Measurements from ENCODE around the gene CX3CL1.

CX3CL1 gene

GRCh38 chr16:57357330-57358085 is 14.8 kb upstream of the CX3CL1 start:
- Histone ChIP-seq H3K36me3 (ENCODE audit: control insufficient read depth, insufficient read depth, low read length) (no peaks in the 10 kb centered on the region), H3K4me1 (ENCODE audit: control insufficient read depth, insufficient read depth, low read length, poor library complexity, severe bottlenecking) (no peaks in the 10 kb centered on the region), H3K27ac (ENCODE audit: low read depth, low read length, severe bottlenecking) (no peak overlapping the region), H3K4me3 (ENCODE audit: extremely low read depth, insufficient read depth, low read length, poor library complexity, severe bottlenecking) (no peak overlapping the region), H3K9me3 (ENCODE audit: control insufficient read depth, low read length) (no peaks in the 10 kb centered on the region)
- WGBS, 2 experiments (ENCODE audit: insufficient coverage in 2 of 2): 92 to 95% methylated on average over 7 to 9 of the region's 9 CpGs

GRCh38 chr16:57358086-57358420 is 14.2 kb upstream of the CX3CL1 start:
- Histone ChIP-seq H3K4me3 (ENCODE audit: extremely low read depth, insufficient read depth, low read length, poor library complexity, severe bottlenecking) (no peak overlapping the region), H3K36me3 (ENCODE audit: control insufficient read depth, insufficient read depth, low read length) (no peaks in the 10 kb centered on the region), H3K27ac (ENCODE audit: low read depth, low read length, severe bottlenecking) (no peak overlapping the region), H3K4me1 (ENCODE audit: control insufficient read depth, insufficient read depth, low read length, poor library complexity, severe bottlenecking) (no peaks in the 10 kb centered on the region), H3K9me3 (ENCODE audit: control insufficient read depth, low read length) (no peaks in the 10 kb centered on the region)
- 92 to 93% methylated on average over 6 to 7 of the region's 7 CpGs for WGBS, 2 experiments (ENCODE audit: insufficient coverage in 2 of 2)

DNA sequence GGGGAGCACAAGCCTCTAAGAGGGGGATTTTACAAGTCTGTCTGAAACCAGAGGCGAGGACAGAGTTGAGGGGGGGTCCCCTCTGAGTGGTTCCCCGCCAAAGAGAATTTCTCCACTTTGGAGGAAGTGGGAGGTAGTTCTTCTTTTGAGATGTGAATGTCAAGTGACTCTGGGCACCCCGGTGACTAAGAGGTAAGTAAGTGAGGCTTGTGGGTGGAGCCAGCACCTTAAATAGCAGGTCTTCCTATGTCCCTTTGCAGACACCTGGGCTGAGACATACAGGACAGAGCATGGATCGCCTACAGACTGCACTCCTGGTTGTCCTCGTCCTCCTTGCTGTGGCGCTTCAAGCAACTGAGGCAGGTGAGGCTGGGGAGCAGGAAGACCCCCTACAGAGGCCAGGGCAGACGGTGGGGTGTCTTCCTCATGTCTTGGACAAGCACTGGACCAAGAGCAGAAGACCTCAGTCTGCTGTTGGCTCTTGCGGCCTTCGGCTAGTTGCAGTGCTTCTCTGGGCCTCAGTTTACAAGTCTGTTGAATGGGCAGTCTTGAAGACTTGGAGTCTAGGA is 13.7 kb upstream of the CX3CL1 start, which contains the start of gene CCL22:
CCL22 (plus strand) TSS at position 257 of the 569 bp plus-strand sequence; CDS start at position 291, 34 bp downstream.
- Histone ChIP-seq H3K4me1 (ENCODE audit: control insufficient read depth, insufficient read depth, low read length, poor library complexity, severe bottlenecking) (no peaks in the 10 kb centered on the region), H3K36me3 (ENCODE audit: control insufficient read depth, insufficient read depth, low read length) (no peaks in the 10 kb centered on the region), H3K4me3 (ENCODE audit: extremely low read depth, insufficient read depth, low read length, poor library complexity, severe bottlenecking) (no peak within 1 kb of the TSS), H3K9me3 (ENCODE audit: control insufficient read depth, low read length) (no peaks in the 10 kb centered on the region), H3K27ac (ENCODE audit: low read depth, low read length, severe bottlenecking) (no peak within 1 kb of the TSS)
- WGBS, 2 experiments (ENCODE audit: insufficient coverage in 2 of 2): 87 to 94% methylated on average over 8 to 9 of the region's 9 CpGs

DNA sequence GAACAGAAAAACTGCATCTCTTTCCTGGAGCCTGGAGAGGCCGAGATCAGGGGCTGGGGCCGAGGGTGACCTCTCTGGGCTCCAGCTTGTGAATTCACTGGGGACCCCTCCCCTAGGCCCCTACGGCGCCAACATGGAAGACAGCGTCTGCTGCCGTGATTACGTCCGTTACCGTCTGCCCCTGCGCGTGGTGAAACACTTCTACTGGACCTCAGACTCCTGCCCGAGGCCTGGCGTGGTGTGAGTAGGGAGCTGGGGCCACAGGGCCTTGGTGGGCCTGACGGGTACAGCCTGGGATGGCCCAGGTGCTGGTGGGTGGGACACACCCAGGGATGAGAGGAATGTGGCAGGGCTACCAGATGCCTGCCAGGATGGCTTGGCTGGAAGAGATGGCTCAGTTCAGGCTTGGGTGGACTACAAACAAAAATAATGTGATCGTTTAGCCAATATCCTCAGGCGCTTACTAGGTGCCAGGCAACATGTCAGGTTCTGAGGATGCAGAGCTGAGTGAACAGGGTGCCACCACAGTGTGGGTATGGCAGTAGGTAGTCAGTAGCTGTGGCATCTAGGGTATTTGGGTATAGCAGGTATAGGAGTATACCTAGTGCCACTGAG is 11.9 kb upstream of the CX3CL1 start:
- Histone ChIP-seq H3K9me3 (ENCODE audit: control insufficient read depth, low read length) (no peaks in the 10 kb centered on the region), H3K4me1 (ENCODE audit: control insufficient read depth, insufficient read depth, low read length, poor library complexity, severe bottlenecking) (no peaks in the 10 kb centered on the region), H3K27ac (ENCODE audit: low read depth, low read length, severe bottlenecking) (no peak overlapping the region), H3K36me3 (ENCODE audit: control insufficient read depth, insufficient read depth, low read length) (no peaks in the 10 kb centered on the region), H3K4me3 (ENCODE audit: extremely low read depth, insufficient read depth, low read length, poor library complexity, severe bottlenecking) (no peak overlapping the region)
- WGBS, 2 experiments (ENCODE audit: insufficient coverage in 2 of 2): 94 to 96% methylated on average over 12 to 15 of the region's 16 CpGs

DNA sequence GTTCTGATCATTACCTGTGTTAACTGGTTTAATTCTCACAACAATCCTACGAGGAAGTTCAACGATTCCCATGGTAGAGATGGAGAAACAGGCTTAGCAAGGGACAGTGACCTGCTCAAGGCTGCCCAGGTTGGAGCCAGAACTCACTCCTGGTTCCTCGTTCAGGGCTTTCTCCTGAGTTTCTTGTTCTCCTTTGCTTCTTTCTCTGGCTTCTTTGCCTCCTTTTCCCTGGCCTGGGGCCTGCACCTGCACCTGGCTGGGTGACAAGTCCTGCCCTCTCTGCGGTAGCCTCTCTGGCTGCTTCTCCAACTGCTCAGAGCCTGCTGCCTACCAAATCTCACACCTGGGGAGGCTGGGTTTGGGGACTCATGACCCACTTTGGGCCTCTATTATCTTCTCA is 10.9 kb upstream of the CX3CL1 start:
- H3K9me3 ChIP-seq (ENCODE audit: control insufficient read depth, low read length): no peaks in the 10 kb centered on the region
- H3K36me3 ChIP-seq (ENCODE audit: control insufficient read depth, insufficient read depth, low read length): no peaks in the 10 kb centered on the region
- no peak overlapping the region for H3K4me3 ChIP-seq (ENCODE audit: extremely low read depth, insufficient read depth, low read length, poor library complexity, severe bottlenecking)
- no peak overlapping the region for H3K27ac ChIP-seq (ENCODE audit: low read depth, low read length, severe bottlenecking)
- H3K4me1 ChIP-seq (ENCODE audit: control insufficient read depth, insufficient read depth, low read length, poor library complexity, severe bottlenecking): no peaks in the 10 kb centered on the region
- WGBS, 2 experiments (ENCODE audit: insufficient coverage in 2 of 2): 92 to 94% methylated on average over 3 to 4 of the region's 4 CpGs

- Histone ChIP-seq H3K4me3 (ENCODE audit: extremely low read depth, insufficient read depth, low read length, poor library complexity, severe bottlenecking) (no peak overlapping the region), H3K9me3 (ENCODE audit: control insufficient read depth, low read length) (no peaks in the 10 kb centered on the region)
- WGBS, 2 experiments (ENCODE audit: insufficient coverage in 2 of 2): 80 to 100% methylated on average over 2 of the region's 3 CpGs
Measured at GRCh38 chr16:57364143-57364542, 8.1 kb upstream of the CX3CL1 start.

DNA sequence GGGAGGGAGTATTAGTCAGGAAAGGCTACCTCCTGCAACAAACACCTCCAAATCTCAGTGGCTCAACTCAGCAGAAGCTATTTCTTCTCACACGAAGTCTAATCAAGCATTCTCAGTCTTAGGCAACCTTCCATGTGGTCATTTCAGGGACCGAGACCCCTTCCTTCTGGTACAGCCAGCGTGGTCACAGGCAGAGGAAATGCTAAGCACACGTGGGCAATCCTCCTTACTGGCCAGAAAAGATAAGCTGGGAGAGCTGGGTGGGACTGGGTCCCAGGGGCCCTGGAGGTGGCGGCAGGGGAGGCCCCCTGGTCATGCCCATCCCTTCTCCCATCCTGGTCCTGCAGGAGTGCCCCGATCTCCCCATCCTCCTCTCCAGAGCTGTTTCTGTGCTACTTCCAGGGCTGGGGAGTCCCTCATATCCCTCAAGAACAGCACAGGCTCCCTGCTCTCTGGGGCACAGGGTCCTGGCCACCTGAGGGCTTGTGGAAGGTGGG is 5.7 kb upstream of the CX3CL1 start:
- Histone ChIP-seq H3K4me1 (ENCODE audit: control insufficient read depth, insufficient read depth, low read length, poor library complexity, severe bottlenecking) (peaks cover under 1% of the 10 kb centered on the region), H3K36me3 (ENCODE audit: control insufficient read depth, insufficient read depth, low read length) (no peaks in the 10 kb centered on the region), H3K27ac (ENCODE audit: low read depth, low read length, severe bottlenecking) (no peak overlapping the region), H3K4me3 (ENCODE audit: extremely low read depth, insufficient read depth, low read length, poor library complexity, severe bottlenecking) (no peak overlapping the region), H3K9me3 (ENCODE audit: control insufficient read depth, low read length) (no peaks in the 10 kb centered on the region)
- 78 to 83% methylated on average over 4 to 5 of the region's 6 CpGs for WGBS, 2 experiments (ENCODE audit: insufficient coverage in 2 of 2)

More at GRCh38 chr16:57364143-57364542, 8.1 kb upstream of the CX3CL1 start:
- Histone ChIP-seq H3K27ac (ENCODE audit: low read depth, low read length, severe bottlenecking) (no peak overlapping the region), H3K36me3 (ENCODE audit: control insufficient read depth, insufficient read depth, low read length) (no peaks in the 10 kb centered on the region), H3K4me1 (ENCODE audit: control insufficient read depth, insufficient read depth, low read length, poor library complexity, severe bottlenecking) (no peaks in the 10 kb centered on the region)

DNA sequence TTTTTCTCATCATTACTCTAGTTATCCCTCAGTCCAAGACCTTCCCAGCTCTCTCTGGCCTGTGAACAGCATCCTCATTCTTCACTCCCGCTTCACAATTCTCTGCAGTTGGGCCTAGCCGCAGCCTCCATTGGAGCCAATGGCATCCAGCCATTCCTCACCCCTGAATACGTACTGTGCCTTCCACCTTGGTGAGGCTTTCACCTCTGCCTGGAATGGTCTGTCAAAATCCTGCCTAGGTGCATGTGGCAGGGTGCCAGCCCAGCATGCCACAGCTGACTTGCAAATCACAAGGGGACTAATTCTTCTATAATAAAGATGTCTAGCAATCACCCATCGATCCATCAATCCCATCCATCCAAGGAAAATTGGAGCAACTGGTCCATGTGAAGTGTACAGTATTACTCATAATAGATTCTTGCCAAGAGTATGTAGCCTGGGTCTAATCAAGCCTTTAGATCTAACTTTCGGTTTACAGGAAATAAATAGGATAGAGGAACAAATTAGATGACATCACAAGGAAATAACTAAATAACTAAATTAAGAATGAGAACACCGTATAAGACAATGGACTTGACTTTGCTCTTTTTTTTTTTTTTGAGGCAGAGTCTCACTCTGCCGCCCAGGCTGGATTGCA is 5.1 kb upstream of the CX3CL1 start:
- WGBS, 2 experiments (ENCODE audit: insufficient coverage in 2 of 2): 89 to 100% methylated on average over 3 to 4 of the region's 7 CpGs
- H3K4me3 ChIP-seq (ENCODE audit: extremely low read depth, insufficient read depth, low read length, poor library complexity, severe bottlenecking): no peak overlapping the region
- no peak overlapping the region for H3K27ac ChIP-seq (ENCODE audit: low read depth, low read length, severe bottlenecking)
- H3K9me3 ChIP-seq (ENCODE audit: control insufficient read depth, low read length): no peaks in the 10 kb centered on the region
- H3K4me1 ChIP-seq (ENCODE audit: control insufficient read depth, insufficient read depth, low read length, poor library complexity, severe bottlenecking): peaks cover 7% of the 10 kb centered on the region
- H3K36me3 ChIP-seq (ENCODE audit: control insufficient read depth, insufficient read depth, low read length): no peaks in the 10 kb centered on the region

GRCh38 chr16:57371494-57372371 is 557 bp upstream of the CX3CL1 start:
- Histone ChIP-seq H3K4me1 (ENCODE audit: control insufficient read depth, insufficient read depth, low read length, poor library complexity, severe bottlenecking) (peaks cover 24% of the 10 kb centered on the region), H3K4me3 (ENCODE audit: extremely low read depth, insufficient read depth, low read length, poor library complexity, severe bottlenecking) (peak overlapping the region; percentile 31), H3K27ac (ENCODE audit: low read depth, low read length, severe bottlenecking) (peak overlapping the region; percentile 41), H3K36me3 (ENCODE audit: control insufficient read depth, insufficient read depth, low read length) (no peaks in the 10 kb centered on the region), H3K9me3 (ENCODE audit: control insufficient read depth, low read length) (no peaks in the 10 kb centered on the region)
- 75 to 79% methylated on average over 12 to 13 of the region's 15 CpGs for WGBS, 2 experiments (ENCODE audit: insufficient coverage in 2 of 2)
